Upper lobe of left lung (tissue), 4 donors: ENCODE results near the gene WDR37.

Experiments used
- EP300 ChIP-seq, 4 donors: sonication (generic); formaldehyde crosslinking; IDR thresholded peaks; one replicate each; pipeline ENCODE4 v1.5.1; 2017; ENCODE audit warnings: antibody characterized with exemption in 4 of 4, control low read depth in 2 of 4
- POLR2A ChIP-seq, 4 donors: fragments of 450-650 bp; IDR thresholded peaks; one replicate each; pipeline ENCODE4 v1.5.1; 2016 to 2017; ENCODE audit warnings: antibody characterized with exemption in 4 of 4, mild to moderate bottlenecking in 2 of 4
- POLR2AphosphoS5 ChIP-seq, 2 donors: sonication (generic); formaldehyde crosslinking; IDR thresholded peaks; one replicate each; pipeline ENCODE4 v1.5.1; 2017; ENCODE audit warnings: antibody characterized with exemption in 2 of 2
- TF ChIP-seq, protein P1 (sequence below), 6 experiments: fragments of 450-650 bp in 4 of 6; fragments of 200-600 bp in 2 of 6; sonication (generic) in 2 of 6; IDR thresholded peaks; one replicate each; pipeline ENCODE4 v1.5.1; 2016 to 2019; ENCODE audit warnings: antibody characterized with exemption in 6 of 6

DNA sequence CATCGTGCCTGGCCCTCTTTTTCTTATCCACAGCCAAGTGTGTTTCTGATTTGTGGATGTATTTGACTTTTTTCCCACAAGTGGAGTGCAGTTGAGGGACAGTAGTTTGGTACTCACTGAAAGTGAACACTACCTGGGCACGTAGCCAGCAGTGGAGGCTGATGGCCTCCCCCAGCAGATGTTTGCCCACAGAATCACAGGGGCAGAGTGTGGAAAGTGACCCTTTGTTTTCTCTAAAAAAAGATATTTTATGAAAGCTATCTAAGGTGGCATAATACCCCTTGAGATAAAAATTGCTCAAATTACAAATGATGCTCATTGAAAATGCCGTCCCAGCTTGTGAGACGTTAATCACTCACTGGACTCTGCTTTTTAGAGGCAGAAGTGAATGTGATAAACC, 29.1 kb downstream of the WDR37 start:
- TF ChIP-seq, protein P1, sequence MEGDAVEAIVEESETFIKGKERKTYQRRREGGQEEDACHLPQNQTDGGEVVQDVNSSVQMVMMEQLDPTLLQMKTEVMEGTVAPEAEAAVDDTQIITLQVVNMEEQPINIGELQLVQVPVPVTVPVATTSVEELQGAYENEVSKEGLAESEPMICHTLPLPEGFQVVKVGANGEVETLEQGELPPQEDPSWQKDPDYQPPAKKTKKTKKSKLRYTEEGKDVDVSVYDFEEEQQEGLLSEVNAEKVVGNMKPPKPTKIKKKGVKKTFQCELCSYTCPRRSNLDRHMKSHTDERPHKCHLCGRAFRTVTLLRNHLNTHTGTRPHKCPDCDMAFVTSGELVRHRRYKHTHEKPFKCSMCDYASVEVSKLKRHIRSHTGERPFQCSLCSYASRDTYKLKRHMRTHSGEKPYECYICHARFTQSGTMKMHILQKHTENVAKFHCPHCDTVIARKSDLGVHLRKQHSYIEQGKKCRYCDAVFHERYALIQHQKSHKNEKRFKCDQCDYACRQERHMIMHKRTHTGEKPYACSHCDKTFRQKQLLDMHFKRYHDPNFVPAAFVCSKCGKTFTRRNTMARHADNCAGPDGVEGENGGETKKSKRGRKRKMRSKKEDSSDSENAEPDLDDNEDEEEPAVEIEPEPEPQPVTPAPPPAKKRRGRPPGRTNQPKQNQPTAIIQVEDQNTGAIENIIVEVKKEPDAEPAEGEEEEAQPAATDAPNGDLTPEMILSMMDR (IDR thresholded peaks at IDR 0.05): no peak
- no peak for TF ChIP-seq POLR2A (IDR thresholded peaks at IDR 0.05)
- TF ChIP-seq POLR2AphosphoS5 (IDR thresholded peaks at IDR 0.05): no peak
- no peak for TF ChIP-seq EP300 (IDR thresholded peaks at IDR 0.05)
